Trophoblast cell (in vitro differentiated cells and primary cell): ENCODE results near the gene ACSF2.
A peak's percentile ranks its signal among the peaks of the same experiment; 100 is the strongest.

ENCODE experiments used
- DNase-seq, 2 donors: peaks; one replicate each; pipeline ENCODE4 v3.0.0-alpha.2; 2016
- H2AFZ ChIP-seq: 2 replicates; pipeline ENCODE4 v1.6.1; 2013; ENCODE audit warnings: low read length, moderate library complexity, mild to moderate bottlenecking; ENCODE audit not compliant: insufficient read depth, poor library complexity
- H2AK5ac ChIP-seq: 2 replicates; pipeline ENCODE4 v1.6.1; 2013; ENCODE audit warnings: mild to moderate bottlenecking, low read length
- H2BK120ac ChIP-seq: 2 replicates; pipeline ENCODE4 v1.6.1; 2013; ENCODE audit warnings: low read length, mild to moderate bottlenecking, moderate library complexity; ENCODE audit not compliant: insufficient read depth, poor library complexity
- H2BK12ac ChIP-seq: 2 replicates; pipeline ENCODE4 v1.6.1; 2013; ENCODE audit warnings: mild to moderate bottlenecking, low read length, moderate library complexity
- H2BK5ac ChIP-seq: 2 replicates; pipeline ENCODE4 v1.6.1; 2013; ENCODE audit warnings: low read length, low read depth, moderate library complexity, mild to moderate bottlenecking; ENCODE audit not compliant: poor library complexity
- H3K14ac ChIP-seq: 2 replicates; pipeline ENCODE4 v1.6.1; 2013; ENCODE audit warnings: mild to moderate bottlenecking, low read length
- H3K18ac ChIP-seq: 2 replicates; pipeline ENCODE4 v1.6.1; 2013; ENCODE audit warnings: mild to moderate bottlenecking, low read length
- H3K23ac ChIP-seq: 2 replicates; pipeline ENCODE4 v1.6.1; 2013; ENCODE audit warnings: low read length
- H3K27ac ChIP-seq: 2 replicates; pipeline ENCODE4 v1.5.1; 2013; ENCODE audit warnings: low read depth, mild to moderate bottlenecking, inconsistent platforms, low read length, moderate library complexity
- H3K27me3 ChIP-seq: 2 replicates; pipeline ENCODE4 v1.6.1; 2013; ENCODE audit warnings: inconsistent platforms, mild to moderate bottlenecking, low read length, moderate library complexity; ENCODE audit not compliant: insufficient read depth
- H3K36me3 ChIP-seq, 2 experiments: 1 replicate in 1 of 2; 2 replicates in 1 of 2; pipeline ENCODE4 v1.6.1; 2013; ENCODE audit warnings: low read length in 2 of 2, mild to moderate bottlenecking in 2 of 2, moderate library complexity in 1 of 2; ENCODE audit not compliant: insufficient read depth in 2 of 2, control insufficient read depth in 1 of 2
- H3K4ac ChIP-seq: 2 replicates; pipeline ENCODE4 v1.6.1; 2013; ENCODE audit warnings: low read depth, mild to moderate bottlenecking, low read length, moderate library complexity
- H3K4me1 ChIP-seq, 2 experiments: 1 replicate in 1 of 2; 2 replicates in 1 of 2; pipeline ENCODE4 v1.6.1; 2013; ENCODE audit warnings: low read length in 2 of 2, mild to moderate bottlenecking in 2 of 2, moderate library complexity in 1 of 2; ENCODE audit not compliant: insufficient read depth in 2 of 2, control insufficient read depth in 1 of 2
- H3K4me2 ChIP-seq: 2 replicates; pipeline ENCODE4 v1.6.1; 2013; ENCODE audit warnings: inconsistent platforms, mild to moderate bottlenecking, low read length, moderate library complexity
- H3K4me3 ChIP-seq: 2 replicates; pipeline ENCODE4 v1.5.1; 2013; ENCODE audit warnings: mild to moderate bottlenecking, low read depth, low read length, inconsistent platforms
- H3K79me1 ChIP-seq: one replicate; pipeline ENCODE4 v1.6.1; 2013; ENCODE audit warnings: low read length
- H3K79me2 ChIP-seq: 2 replicates; pipeline ENCODE4 v1.6.1; 2013; ENCODE audit warnings: low read length, mild to moderate bottlenecking; ENCODE audit not compliant: control insufficient read depth, insufficient read depth, poor library complexity
- H3K9ac ChIP-seq: 2 replicates; pipeline ENCODE4 v1.6.1; 2013; ENCODE audit warnings: mild to moderate bottlenecking, low read length
- H3K9me3 ChIP-seq: 2 replicates; pipeline ENCODE4 v1.6.1; 2013; ENCODE audit warnings: low read depth, mild to moderate bottlenecking, control low read depth, inconsistent platforms, low read length; ENCODE audit not compliant: insufficient read depth
- H4K12ac ChIP-seq: 2 replicates; pipeline ENCODE4 v1.6.1; 2013; ENCODE audit warnings: low read depth, mild to moderate bottlenecking, low read length, moderate library complexity
- H4K8ac ChIP-seq: 2 replicates; pipeline ENCODE4 v1.6.1; 2013; ENCODE audit warnings: low read depth, mild to moderate bottlenecking, low read length, moderate library complexity
- H4K91ac ChIP-seq: one replicate; pipeline ENCODE4 v1.6.1; 2013; ENCODE audit warnings: low read depth, mild to moderate bottlenecking, low read length, moderate library complexity
- WGBS: extraction: QIAGEN DNeasy Blood & Tissue Kit; methylation state at CpG from one replicate; pipeline ENCODE4 v1.1.7; 2013; ENCODE audit warnings: missing lambda C conversion rate; ENCODE audit not compliant: insufficient read length, insufficient coverage; ENCODE audit errors: extremely low coverage; 5-methylcytosine and 5-hydroxymethylcytosine counted together

ACSF2 gene

GRCh38 chr17:50481648-50482047, 55.6 kb downstream of the ACSF2 start:
- Histone ChIP-seq H3K4me2 (no peak overlapping the region), H3K23ac (no peak overlapping the region), H3K36me3 (peaks cover 21 to 23% of the 10 kb centered on the region in 2 experiments), H3K4me1 (peaks cover 4 to 9% of the 10 kb centered on the region in 2 experiments), H3K79me2 (peaks cover 4% of the 10 kb centered on the region), H3K4me3 (no peak overlapping the region), H2AK5ac (no peak overlapping the region), H3K4ac (no peak overlapping the region), H3K9me3 (no peaks in the 10 kb centered on the region), H4K12ac (no peak overlapping the region), H3K14ac (no peak overlapping the region), H3K18ac (no peak overlapping the region), H2BK12ac (no peak overlapping the region), H3K9ac (no peak overlapping the region), H2AFZ (no peak overlapping the region), H4K91ac (no peak overlapping the region), H3K27ac (no peak overlapping the region), H2BK120ac (no peak overlapping the region), H3K79me1 (peaks cover 1% of the 10 kb centered on the region), H2BK5ac (no peak overlapping the region), H4K8ac (no peak overlapping the region), H3K27me3 (no peaks in the 10 kb centered on the region)
- DNase-seq = no peak
- WGBS = no CpG with 5 or more reads among the region's 4 CpGs

GRCh38 chr17:50482110-50482509, 56.1 kb downstream of the ACSF2 start:
- Histone ChIP-seq H3K4me2 (no peak overlapping the region), H2BK120ac (no peak overlapping the region), H3K4me1 (peaks cover 4 to 9% of the 10 kb centered on the region in 2 experiments), H4K91ac (no peak overlapping the region), H4K8ac (no peak overlapping the region), H3K4ac (no peak overlapping the region), H3K14ac (no peak overlapping the region), H2AFZ (no peak overlapping the region), H3K4me3 (no peak overlapping the region), H3K27ac (no peak overlapping the region), H3K27me3 (no peaks in the 10 kb centered on the region), H3K79me2 (peaks cover 4% of the 10 kb centered on the region), H3K18ac (no peak overlapping the region), H3K36me3 (peaks cover 21 to 23% of the 10 kb centered on the region in 2 experiments), H2BK12ac (no peak overlapping the region), H3K9me3 (no peaks in the 10 kb centered on the region), H4K12ac (no peak overlapping the region), H2AK5ac (no peak overlapping the region), H3K23ac (no peak overlapping the region), H3K9ac (no peak overlapping the region), H3K79me1 (peaks cover 1% of the 10 kb centered on the region), H2BK5ac (no peak overlapping the region)
- no CpG with 5 or more reads among the region's 23 CpGs for WGBS
- no peak for DNase-seq

GRCh38 chr17:50482516-50482915, 56.5 kb downstream of the ACSF2 start:
- WGBS = no CpG with 5 or more reads among the region's 7 CpGs

GRCh38 chr17:50483266-50483665, 57.2 kb downstream of the ACSF2 start:
- H2BK12ac ChIP-seq = no peak overlapping the region
- no peaks in the 10 kb centered on the region for H3K27me3 ChIP-seq
- H3K9me3 ChIP-seq = no peaks in the 10 kb centered on the region
- H3K9ac ChIP-seq = no peak overlapping the region
- no peak overlapping the region for H2AK5ac ChIP-seq
- H3K79me2 ChIP-seq = peaks cover 4% of the 10 kb centered on the region
- no peak overlapping the region for H3K23ac ChIP-seq
- no CpG with 5 or more reads among the region's 5 CpGs for WGBS
- peaks cover 21 to 23% of the 10 kb centered on the region in 2 experiments for H3K36me3 ChIP-seq
- peaks cover 1% of the 10 kb centered on the region for H3K79me1 ChIP-seq
- no peak overlapping the region for H2AFZ ChIP-seq
- H3K27ac ChIP-seq = no peak overlapping the region
- H4K91ac ChIP-seq = no peak overlapping the region
- H3K14ac ChIP-seq = no peak overlapping the region
- no peak overlapping the region for H4K8ac ChIP-seq
- no peak overlapping the region for H2BK120ac ChIP-seq
- peaks cover 4% of the 10 kb centered on the region in 2 experiments for H3K4me1 ChIP-seq
- no peak overlapping the region for H2BK5ac ChIP-seq
- no peak overlapping the region for H3K4ac ChIP-seq
- H3K4me2 ChIP-seq = no peak overlapping the region
- H3K4me3 ChIP-seq = no peak overlapping the region
- H4K12ac ChIP-seq = no peak overlapping the region
- no peak for DNase-seq
- H3K18ac ChIP-seq = no peak overlapping the region

More at GRCh38 chr17:50482516-50482915, 56.5 kb downstream of the ACSF2 start:
- Histone ChIP-seq H2AK5ac (no peak overlapping the region), H3K79me2 (peaks cover 4% of the 10 kb centered on the region), H3K36me3 (peaks cover 21 to 23% of the 10 kb centered on the region in 2 experiments), H3K18ac (no peak overlapping the region), H3K9ac (no peak overlapping the region), H4K91ac (no peak overlapping the region), H3K14ac (no peak overlapping the region), H3K79me1 (peaks cover 1% of the 10 kb centered on the region), H4K12ac (no peak overlapping the region), H3K27ac (no peak overlapping the region), H3K27me3 (no peaks in the 10 kb centered on the region), H2BK12ac (no peak overlapping the region), H2BK5ac (no peak overlapping the region), H3K23ac (no peak overlapping the region), H3K4me1 (peaks cover 4 to 9% of the 10 kb centered on the region in 2 experiments), H3K4me2 (no peak overlapping the region), H3K4ac (no peak overlapping the region), H3K4me3 (no peak overlapping the region), H2AFZ (no peak overlapping the region), H2BK120ac (no peak overlapping the region), H4K8ac (no peak overlapping the region), H3K9me3 (no peaks in the 10 kb centered on the region)
- peak; percentile 93 to 98 for DNase-seq
